ENCODE results near the gene PLEKHA5. TPM values are rescaled to one million over a fixed set of nuclear protein-coding genes. Genes with fewer than 3 reads are reported as not detected.
"Not testable (repeated sequence)": the region's sequence is repeated elsewhere in the genome, so short reads cannot be mapped to it uniquely, and the experiment has no call there.

PLEKHA5 gene
- total RNA-seq, 4 donors from 2014 or later, result 12.6 to 195 (median 49.6) TPM

DNA sequence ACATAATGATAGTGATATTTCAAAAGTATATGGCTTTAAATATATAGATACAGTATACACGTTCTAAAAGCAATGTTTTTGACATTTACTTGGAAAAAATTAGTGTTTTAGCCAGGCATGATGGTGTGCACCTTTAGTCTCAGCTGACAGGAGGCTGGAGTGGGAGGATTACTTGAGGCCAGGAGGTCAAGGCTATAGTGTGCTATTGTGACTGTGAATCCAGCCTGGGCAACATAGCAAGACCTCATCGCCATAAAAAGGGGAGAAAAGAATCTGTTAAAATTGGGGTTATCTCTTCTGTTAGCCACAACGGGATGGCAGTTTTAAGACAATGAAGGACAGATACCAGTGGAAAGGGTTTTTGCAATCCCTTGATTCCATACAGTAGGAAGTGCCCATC, 95.2 kb downstream of the PLEKHA5 start:
- Histone ChIP-seq H3K36me3 (no peaks in the 10 kb centered on the region), H3K9me3 (no peaks in the 10 kb centered on the region), H3K4me1 (peaks cover 0 to 6% of the 10 kb centered on the region in 2 donors), H3K4me3 (no peak overlapping the region), H3K27ac (no peak overlapping the region), H3K27me3 (no peaks in the 10 kb centered on the region)
- TF ChIP-seq CTCF (IDR thresholded peaks at IDR 0.05), result no peak
- no peak for TF ChIP-seq POLR2A (IDR thresholded peaks at IDR 0.05)
- no peak for DNase-seq
- intact Hi-C loops (cut with DNase I; ENCODE audit: low total_unique reads), result no loop called here

DNA sequence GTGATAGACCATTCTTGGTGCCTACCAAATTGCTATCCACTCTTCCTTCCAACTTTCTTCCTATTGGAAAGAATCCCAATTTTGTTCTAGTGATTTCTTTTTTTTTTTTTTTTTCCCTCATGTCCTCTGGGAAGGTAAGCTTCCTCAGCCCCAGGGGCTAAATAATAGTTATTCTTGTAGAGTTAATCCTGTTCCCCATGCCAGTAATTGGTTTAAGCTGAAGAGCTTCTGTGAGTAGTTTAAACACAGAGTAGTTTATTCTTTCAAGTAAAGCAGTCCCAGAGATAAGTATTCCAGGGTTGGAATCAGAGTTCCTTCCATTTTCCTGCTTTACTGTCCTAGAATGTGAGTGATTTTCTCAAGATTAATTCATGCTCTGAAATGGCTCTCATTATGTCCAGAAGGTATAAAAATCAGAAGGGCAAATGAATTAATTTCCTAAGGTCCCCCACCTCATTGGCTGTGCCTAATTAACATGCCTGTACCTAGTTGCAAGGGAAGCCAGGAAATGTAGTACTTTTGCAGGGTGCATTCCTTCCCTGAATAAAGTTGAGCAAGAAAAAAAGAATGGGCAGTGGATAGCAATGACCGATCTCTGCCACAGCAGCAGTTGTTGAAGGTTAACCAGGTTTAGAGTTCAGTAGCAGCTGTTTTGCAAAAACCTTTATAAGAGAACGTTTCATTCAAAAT, 97.8 kb downstream of the PLEKHA5 start:
- TF ChIP-seq CTCF (IDR thresholded peaks at IDR 0.05), result no peak
- TF ChIP-seq POLR2A (IDR thresholded peaks at IDR 0.05), result no peak
- Histone ChIP-seq H3K4me1 (peaks cover 0 to 6% of the 10 kb centered on the region in 2 donors), H3K4me3 (no peak overlapping the region), H3K27me3 (no peaks in the 10 kb centered on the region), H3K36me3 (no peaks in the 10 kb centered on the region), H3K9me3 (no peaks in the 10 kb centered on the region), H3K27ac (no peak overlapping the region)
- DNase-seq, result no peak
- intact Hi-C loops (cut with DNase I; ENCODE audit: low total_unique reads), result no loop called here

DNA sequence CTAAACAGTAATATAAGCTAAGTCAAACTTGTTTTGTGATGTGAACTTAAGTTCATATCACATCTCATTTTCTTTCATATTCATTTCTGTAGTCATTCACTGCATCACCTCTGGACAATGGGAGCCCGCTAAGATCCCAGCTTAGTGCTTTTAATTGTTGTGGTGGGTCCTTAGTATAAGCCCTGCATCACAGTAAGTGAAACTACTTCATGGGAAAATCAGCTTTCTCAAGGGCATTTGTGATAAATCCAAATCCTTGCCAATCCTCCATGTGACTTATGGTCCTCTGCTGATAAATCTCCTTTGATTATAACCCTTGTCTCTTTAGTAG, 98.3 kb downstream of the PLEKHA5 start:
- TF ChIP-seq CTCF (IDR thresholded peaks at IDR 0.05) (no peak), POLR2A (IDR thresholded peaks at IDR 0.05) (no peak)
- no peaks in the 10 kb centered on the region for H3K36me3 ChIP-seq
- DNase-seq, result no peak
- peaks cover 0 to 6% of the 10 kb centered on the region in 2 donors for H3K4me1 ChIP-seq
- intact Hi-C loops (cut with DNase I; ENCODE audit: low total_unique reads), result no loop called here
- no peak overlapping the region for H3K4me3 ChIP-seq
- H3K27ac ChIP-seq, result no peak overlapping the region
- H3K9me3 ChIP-seq, result no peaks in the 10 kb centered on the region
- H3K27me3 ChIP-seq, result no peaks in the 10 kb centered on the region

GRCh38 chr12:19229021-19229420, 99.5 kb downstream of the PLEKHA5 start:
- H3K27me3 ChIP-seq; H3K4me3 ChIP-seq; H3K9me3 ChIP-seq; intact Hi-C loops (cut with DNase I; ENCODE audit: low total_unique reads); H3K4me1 ChIP-seq; H3K27ac ChIP-seq; H3K36me3 ChIP-seq; DNase-seq: not testable (repeated sequence)

DNA sequence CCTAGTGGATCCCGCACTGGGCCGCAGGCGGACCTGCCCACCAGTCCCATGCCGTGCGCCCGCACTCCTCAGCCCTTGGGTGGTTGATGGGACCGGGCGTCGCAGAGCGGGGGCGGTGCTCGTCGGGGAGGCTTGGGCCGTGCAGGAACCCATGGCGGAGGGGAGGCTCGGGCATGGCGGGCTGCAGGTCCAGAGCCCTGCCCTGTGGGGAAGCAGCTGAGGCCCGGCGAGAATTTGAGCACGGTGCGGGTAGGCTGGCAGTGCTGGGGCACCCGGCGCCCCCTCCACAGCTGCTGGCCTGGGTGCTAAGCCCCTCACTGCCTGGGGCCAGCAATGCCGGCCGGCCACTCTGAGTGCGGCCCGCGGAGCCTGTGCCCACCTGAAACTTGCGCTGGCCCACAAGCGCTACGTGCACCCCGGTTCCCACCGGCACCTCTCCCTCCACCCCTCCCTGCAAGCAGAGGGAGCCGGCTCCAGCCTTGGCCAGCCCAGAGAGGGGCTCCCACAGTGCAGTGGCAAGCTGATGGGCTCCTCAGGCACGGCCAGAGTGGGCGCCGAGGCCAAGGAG, 100.8 kb downstream of the PLEKHA5 start:
- TF ChIP-seq POLR2A (IDR thresholded peaks at IDR 0.05) (no peak), CTCF (IDR thresholded peaks at IDR 0.05) (no peak)
- peaks cover 0 to 6% of the 10 kb centered on the region in 2 donors for H3K4me1 ChIP-seq
- DNase-seq, result no peak
- H3K4me3 ChIP-seq, result no peak overlapping the region
- H3K27ac ChIP-seq, result no peak overlapping the region
- H3K36me3 ChIP-seq, result no peaks in the 10 kb centered on the region
- H3K9me3 ChIP-seq, result no peaks in the 10 kb centered on the region
- H3K27me3 ChIP-seq, result no peaks in the 10 kb centered on the region
- intact Hi-C loops (cut with DNase I; ENCODE audit: low total_unique reads), result no loop called here
